NCI-H446 (cell line): ENCODE data around the gene SLC2A9.
"Not testable (repeated sequence)": the region's sequence is repeated elsewhere in the genome, so short reads cannot be mapped to it uniquely, and the experiment has no call there.

Source experiments
- DNase-seq, 2 experiments: peaks; one replicate each; lab custom pipeline; 2025; lab: John Stamatoyannopoulos, UW

The SLC2A9 gene

GRCh38 chr4:9997886-9998285 lies 23.4 kb downstream of the SLC2A9 start:
- DNase-seq, result no peak

- DNase-seq, result no peak
These were observed 24.8 kb downstream of the SLC2A9 start for GRCh38 chr4:9996319-9997110.

- DNase-seq, result no peak
These were observed 26.9 kb downstream of the SLC2A9 start for GRCh38 chr4:9994246-9994847.

GRCh38 chr4:9989918-9990635 lies 31.2 kb downstream of the SLC2A9 start:
- no peak for DNase-seq

- DNase-seq, result no peak
These were observed 32.4 kb downstream of the SLC2A9 start for GRCh38 chr4:9988933-9989332.

GRCh38 chr4:9988363-9988749 lies 32.9 kb downstream of the SLC2A9 start:
- DNase-seq, result no peak

GRCh38 chr4:9987749-9988362 lies 33.4 kb downstream of the SLC2A9 start:
- DNase-seq, result no peak

- no peak for DNase-seq
These were observed 36.7 kb downstream of the SLC2A9 start for GRCh38 chr4:9984621-9985020.

GRCh38 chr4:9983211-9983610 lies 38.1 kb downstream of the SLC2A9 start:
- DNase-seq, result no peak

GRCh38 chr4:9981899-9982298 lies 39.4 kb downstream of the SLC2A9 start:
- DNase-seq, result not testable (repeated sequence)

GRCh38 chr4:9980898-9981297 lies 40.4 kb downstream of the SLC2A9 start:
- DNase-seq, result no peak

- DNase-seq, result no peak
These were observed 42.1 kb downstream of the SLC2A9 start for GRCh38 chr4:9979101-9979701.

GRCh38 chr4:9977518-9978031 lies 43.7 kb downstream of the SLC2A9 start:
- no peak for DNase-seq

- DNase-seq, result no peak
These were observed 44.5 kb downstream of the SLC2A9 start for GRCh38 chr4:9976781-9977180.

GRCh38 chr4:9976293-9976692 lies 45.0 kb downstream of the SLC2A9 start:
- DNase-seq, result no peak

- DNase-seq, result no peak
These were observed 49.6 kb downstream of the SLC2A9 start for GRCh38 chr4:9971711-9972110.

GRCh38 chr4:9970399-9971011 lies 50.8 kb downstream of the SLC2A9 start:
- DNase-seq, result no peak

- DNase-seq, result no peak
These were observed 51.5 kb downstream of the SLC2A9 start for GRCh38 chr4:9969526-9970398.

GRCh38 chr4:9968472-9968871 lies 52.8 kb downstream of the SLC2A9 start:
- DNase-seq, result no peak

GRCh38 chr4:9964879-9965278 lies 56.4 kb downstream of the SLC2A9 start:
- no peak for DNase-seq

- no peak for DNase-seq
These were observed 58.0 kb downstream of the SLC2A9 start for GRCh38 chr4:9963328-9963727.
